OCI-LY3 (cell line): ENCODE measurements around the gene PCSK6.

Experiments used
- EZH2phosphoT487 ChIP-seq: fragments of 200-600 bp; shearing (Covaris generic); IDR thresholded peaks from 2 replicates; pipeline ENCODE4 v1.6.1; 2018; ENCODE audit warnings: antibody characterized with exemption, mixed run types, low read depth
- TF ChIP-seq, protein P1 (sequence below): fragments of 200-600, 300-600 bp; sonication (generic); IDR thresholded peaks from 2 replicates; pipeline ENCODE4 v1.5.1; 2014; ENCODE audit warnings: antibody characterized with exemption, low read length, low read depth

DNA sequence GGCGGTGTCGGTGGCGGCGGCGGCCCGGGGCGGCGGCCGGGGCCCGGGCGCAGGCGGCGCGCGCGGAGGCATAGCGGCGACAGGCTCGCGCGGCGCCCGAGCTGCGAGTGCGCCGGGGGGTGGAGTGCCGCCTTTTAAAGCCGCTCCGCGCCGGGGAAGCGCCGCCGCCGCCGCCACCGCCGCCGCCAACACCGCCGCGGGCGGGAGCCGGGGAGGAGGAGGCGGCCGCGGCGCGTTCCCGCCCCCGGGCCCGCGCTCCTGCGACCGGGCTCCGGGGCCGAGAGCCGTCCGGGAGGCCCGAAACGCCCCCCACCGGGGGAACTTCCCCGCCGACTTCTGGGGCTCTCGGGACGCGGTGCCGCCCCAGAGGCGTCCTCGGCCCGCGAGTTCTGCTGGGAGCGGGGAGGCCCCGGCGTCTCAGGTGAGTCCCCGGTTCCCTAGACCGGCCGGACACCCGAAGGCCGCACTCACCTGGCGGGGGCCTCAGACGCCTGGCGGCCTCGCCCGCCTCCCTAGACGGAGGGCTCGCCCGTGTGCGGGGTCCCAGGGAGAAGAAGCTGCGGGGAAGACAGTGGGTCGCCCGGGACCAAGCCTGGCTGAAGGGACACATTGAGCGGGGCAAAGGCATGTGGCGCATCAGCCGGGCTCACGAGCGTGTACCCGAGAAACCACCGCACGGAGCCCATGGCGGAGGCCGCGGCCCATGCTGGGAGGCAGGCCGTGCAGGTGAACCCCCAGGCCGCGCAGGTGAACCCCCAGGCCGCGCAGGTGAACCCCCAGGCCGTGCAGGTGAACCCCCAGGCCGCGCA is at the start of gene PCSK6:
- TF ChIP-seq, protein P1, sequence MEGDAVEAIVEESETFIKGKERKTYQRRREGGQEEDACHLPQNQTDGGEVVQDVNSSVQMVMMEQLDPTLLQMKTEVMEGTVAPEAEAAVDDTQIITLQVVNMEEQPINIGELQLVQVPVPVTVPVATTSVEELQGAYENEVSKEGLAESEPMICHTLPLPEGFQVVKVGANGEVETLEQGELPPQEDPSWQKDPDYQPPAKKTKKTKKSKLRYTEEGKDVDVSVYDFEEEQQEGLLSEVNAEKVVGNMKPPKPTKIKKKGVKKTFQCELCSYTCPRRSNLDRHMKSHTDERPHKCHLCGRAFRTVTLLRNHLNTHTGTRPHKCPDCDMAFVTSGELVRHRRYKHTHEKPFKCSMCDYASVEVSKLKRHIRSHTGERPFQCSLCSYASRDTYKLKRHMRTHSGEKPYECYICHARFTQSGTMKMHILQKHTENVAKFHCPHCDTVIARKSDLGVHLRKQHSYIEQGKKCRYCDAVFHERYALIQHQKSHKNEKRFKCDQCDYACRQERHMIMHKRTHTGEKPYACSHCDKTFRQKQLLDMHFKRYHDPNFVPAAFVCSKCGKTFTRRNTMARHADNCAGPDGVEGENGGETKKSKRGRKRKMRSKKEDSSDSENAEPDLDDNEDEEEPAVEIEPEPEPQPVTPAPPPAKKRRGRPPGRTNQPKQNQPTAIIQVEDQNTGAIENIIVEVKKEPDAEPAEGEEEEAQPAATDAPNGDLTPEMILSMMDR: no peak
- no peak for TF ChIP-seq EZH2phosphoT487
